Heart left ventricle (tissue), 13 donors: Measurements from ENCODE around the gene TOLLIP.

Source experiments
- CTCF ChIP-seq, 12 donors: fragments of 200-600 bp; sonication (generic) in 4 of 12; IDR thresholded peaks; one replicate each; pipeline versions ENCODE4 v1.5.0 to v1.8.0; 2018 to 2022; ENCODE audit warnings: antibody characterized with exemption in 12 of 12, mild to moderate bottlenecking in 5 of 12
- POLR2A ChIP-seq, 2 donors: fragments of 450-650 bp; IDR thresholded peaks; one replicate each; pipeline ENCODE4 v1.6.1; 2017; ENCODE audit warnings: antibody characterized with exemption in 2 of 2, mild to moderate bottlenecking in 2 of 2, moderate library complexity in 2 of 2
- donor health status: ischemic (EF 13 %, LVEDD 7.1; RV severe dilation, severe dysfunction).
- donor health status: DM: no; HTN: yes; CAD: no.
- donor health status: DM: no; HTN: no; CAD: no.
- donor health status: ischemic (EF 25% LVEDD 6.9; RV normal size, moderate dysfunction).
- donor health status: ischemic (EF 25% LVEDD 5.7; RV mildly dilated, moderate dysfunction).
- donor health status: ischemic (EF 35%, LVEDD 5.7; RV mildly dilated, moderate dysfunction).
- donor health status: nonischemic (EF 11% LVEDD 7.7; RV severe dilation, severe dysfunction).
- donor health status: DM: yes; HTN: yes; CAD: no.
- donor health status: PGD.
- donor health status: ischemic (EF 29% LVEDD 5.4; RV normal size, mild dysfunction).
- donor health status: nonischemic (EF 23%, LVEDD 6.1; RV moderate dilation, normal function).

DNA sequence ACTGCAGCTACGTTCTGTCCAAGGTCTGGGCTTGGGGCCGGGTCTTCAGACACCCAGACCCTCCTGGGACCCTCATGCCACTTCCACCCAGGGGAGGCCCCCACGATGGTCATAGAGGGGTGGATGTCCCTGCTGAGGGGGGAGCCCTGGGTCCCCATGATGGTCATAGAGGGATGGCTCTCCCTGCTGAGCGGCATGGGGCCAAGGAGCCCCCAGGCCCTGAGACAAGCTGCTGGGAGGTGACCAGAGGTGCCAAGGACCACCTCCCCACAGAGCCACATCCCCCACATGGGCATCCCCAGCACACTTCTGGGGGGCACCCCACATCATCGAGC, 79.3 kb downstream of the TOLLIP start:
- TF ChIP-seq CTCF (IDR thresholded peaks at IDR 0.05) (no peak), POLR2A (IDR thresholded peaks at IDR 0.05) (no peak)
